ENCODE data around the gene HOXD10. TPM values are rescaled to one million over a fixed set of nuclear protein-coding genes. Genes with fewer than 3 reads are reported as not detected.
A peak's percentile ranks its signal among the peaks of the same experiment; 100 is the strongest.

HOXD10 gene
- total and polyA plus RNA-seq, 9 donors, result 0.38 to 8.1 (median 1.1) TPM

DNA sequence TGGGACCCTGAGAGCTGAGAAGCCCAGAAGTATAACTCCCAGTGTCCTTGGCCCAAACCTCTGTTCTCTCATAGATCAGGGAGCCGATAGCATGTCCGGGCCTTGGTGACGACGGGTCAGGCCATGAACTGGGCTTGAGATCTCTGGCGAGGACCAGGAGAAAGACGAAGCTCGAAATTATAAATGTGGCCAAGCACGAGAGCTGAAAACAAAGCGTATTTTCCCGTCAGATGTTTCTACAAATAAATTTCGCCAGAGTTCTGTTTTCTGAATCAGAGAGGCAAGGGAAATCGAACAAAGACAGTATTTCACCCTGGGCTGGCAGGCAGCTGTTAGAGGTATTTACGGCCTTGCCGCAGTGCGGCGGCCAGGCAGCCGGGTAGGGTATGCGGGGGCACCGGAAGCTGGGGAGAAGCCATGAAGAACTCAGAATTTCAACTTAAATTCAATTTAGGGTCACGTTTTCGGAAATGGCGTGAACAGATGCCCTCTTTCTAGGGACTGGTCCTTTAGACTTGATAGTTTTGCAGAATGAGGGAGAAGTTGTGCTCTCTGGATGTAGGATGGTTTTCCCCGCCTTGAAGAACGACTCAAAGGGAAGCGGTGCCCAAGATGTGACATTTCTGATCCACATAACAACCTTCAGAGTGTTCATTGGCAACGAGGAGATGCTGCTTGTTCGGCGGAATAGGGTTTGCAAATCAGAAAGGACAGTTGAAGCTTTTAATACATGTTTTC is 22.5 kb downstream of the HOXD10 start:
- H3K4me1 ChIP-seq (ENCODE audit: insufficient read depth), result peaks cover 16% of the 10 kb centered on the region
- peak overlapping the region; percentile 53 for H3K4me3 ChIP-seq
- H3K9me3 ChIP-seq, result no peaks in the 10 kb centered on the region
- WGBS, 3 donors, result 4 to 12% (median 9%) methylated on average over 28 of the region's 28 CpGs
- intact Hi-C loops (cut with DNase I), result loop anchor here in 1 of 4 donors (10.0 kb wide), 1 partner anchor 1126 kb away; the partner anchor contains the start of gene NFE2L2
- peak in 4 of 5 donors; percentile 38 to 62 (median 48) for DNase-seq
- H3K27ac ChIP-seq, result peak overlapping the region; percentile 80 to 99
- no peaks in the 10 kb centered on the region for H3K36me3 ChIP-seq
- TF ChIP-seq EP300 (IDR thresholded peaks at IDR 0.05) (no peak), POLR2A (IDR thresholded peaks at IDR 0.05) (no peak)
- TF ChIP-seq, protein P1, sequence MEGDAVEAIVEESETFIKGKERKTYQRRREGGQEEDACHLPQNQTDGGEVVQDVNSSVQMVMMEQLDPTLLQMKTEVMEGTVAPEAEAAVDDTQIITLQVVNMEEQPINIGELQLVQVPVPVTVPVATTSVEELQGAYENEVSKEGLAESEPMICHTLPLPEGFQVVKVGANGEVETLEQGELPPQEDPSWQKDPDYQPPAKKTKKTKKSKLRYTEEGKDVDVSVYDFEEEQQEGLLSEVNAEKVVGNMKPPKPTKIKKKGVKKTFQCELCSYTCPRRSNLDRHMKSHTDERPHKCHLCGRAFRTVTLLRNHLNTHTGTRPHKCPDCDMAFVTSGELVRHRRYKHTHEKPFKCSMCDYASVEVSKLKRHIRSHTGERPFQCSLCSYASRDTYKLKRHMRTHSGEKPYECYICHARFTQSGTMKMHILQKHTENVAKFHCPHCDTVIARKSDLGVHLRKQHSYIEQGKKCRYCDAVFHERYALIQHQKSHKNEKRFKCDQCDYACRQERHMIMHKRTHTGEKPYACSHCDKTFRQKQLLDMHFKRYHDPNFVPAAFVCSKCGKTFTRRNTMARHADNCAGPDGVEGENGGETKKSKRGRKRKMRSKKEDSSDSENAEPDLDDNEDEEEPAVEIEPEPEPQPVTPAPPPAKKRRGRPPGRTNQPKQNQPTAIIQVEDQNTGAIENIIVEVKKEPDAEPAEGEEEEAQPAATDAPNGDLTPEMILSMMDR (IDR thresholded peaks at IDR 0.05), result no peak
- H3K27me3 ChIP-seq, result no peaks in the 10 kb centered on the region

DNA sequence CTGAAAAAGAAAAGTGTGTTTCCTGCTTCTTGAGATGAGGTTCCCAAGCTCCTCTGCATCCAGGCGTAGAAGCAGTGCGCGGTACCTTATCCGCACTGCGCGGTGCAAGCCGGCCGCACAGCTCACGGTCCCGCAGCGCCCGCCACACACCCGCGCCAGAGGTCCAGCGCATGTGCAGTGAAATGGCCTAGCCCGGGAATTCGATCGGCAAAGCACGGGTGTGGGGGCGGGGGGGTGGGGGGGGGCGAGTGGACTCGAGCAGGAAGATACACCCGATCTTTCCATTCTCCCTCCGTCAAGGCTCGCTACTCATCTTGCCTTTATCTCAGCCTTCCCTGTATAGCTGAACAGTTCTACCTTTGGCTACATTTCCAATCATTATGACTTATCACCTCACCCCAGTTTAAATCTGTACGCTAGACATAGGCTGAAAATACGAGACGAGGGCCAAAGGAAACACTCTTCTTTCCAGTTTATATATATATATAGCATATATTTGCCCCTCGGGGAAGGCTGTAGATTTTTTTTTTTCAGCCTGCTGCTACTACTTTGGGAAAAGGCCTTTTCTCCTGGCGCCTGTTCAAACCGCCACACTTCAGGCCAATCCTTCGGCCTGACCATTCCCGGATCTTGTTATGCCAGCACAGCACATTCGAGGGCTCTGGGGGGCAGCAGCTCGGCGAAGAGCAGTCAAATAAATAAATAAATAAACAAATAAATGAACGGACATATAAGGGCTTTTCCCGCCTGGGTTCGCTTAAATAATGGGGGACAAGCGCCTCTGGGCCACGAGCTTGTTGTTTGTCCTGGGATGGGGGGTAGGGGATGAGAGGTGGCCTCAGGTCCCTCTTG is 23.3 kb downstream of the HOXD10 start:
- 5 to 6% (median 5%) methylated on average over 41 of the region's 41 CpGs for WGBS, 3 donors
- DNase-seq, result peak; percentile 72 to 81 (median 75)
- no peaks in the 10 kb centered on the region for H3K9me3 ChIP-seq
- H3K4me1 ChIP-seq (ENCODE audit: insufficient read depth), result peaks cover 10% of the 10 kb centered on the region
- no peaks in the 10 kb centered on the region for H3K36me3 ChIP-seq
- peak overlapping the region; percentile 80 to 99 for H3K27ac ChIP-seq
- H3K4me3 ChIP-seq, result peak overlapping the region; percentile 53
- TF ChIP-seq POLR2A (IDR thresholded peaks at IDR 0.05), result peak; percentile 42
- no peak for TF ChIP-seq EP300 (IDR thresholded peaks at IDR 0.05)
- TF ChIP-seq, protein P1 (IDR thresholded peaks at IDR 0.05), result no peak
- H3K27me3 ChIP-seq, result no peaks in the 10 kb centered on the region
- intact Hi-C loops (cut with DNase I), result loop anchor here (2.0 to 10.0 kb wide), 7 partner anchors 125 to 1125 kb away; partner anchors contain the start of genes MTX2 (in 1 of the 4) and NFE2L2 (in 1 of the 4)

DNA sequence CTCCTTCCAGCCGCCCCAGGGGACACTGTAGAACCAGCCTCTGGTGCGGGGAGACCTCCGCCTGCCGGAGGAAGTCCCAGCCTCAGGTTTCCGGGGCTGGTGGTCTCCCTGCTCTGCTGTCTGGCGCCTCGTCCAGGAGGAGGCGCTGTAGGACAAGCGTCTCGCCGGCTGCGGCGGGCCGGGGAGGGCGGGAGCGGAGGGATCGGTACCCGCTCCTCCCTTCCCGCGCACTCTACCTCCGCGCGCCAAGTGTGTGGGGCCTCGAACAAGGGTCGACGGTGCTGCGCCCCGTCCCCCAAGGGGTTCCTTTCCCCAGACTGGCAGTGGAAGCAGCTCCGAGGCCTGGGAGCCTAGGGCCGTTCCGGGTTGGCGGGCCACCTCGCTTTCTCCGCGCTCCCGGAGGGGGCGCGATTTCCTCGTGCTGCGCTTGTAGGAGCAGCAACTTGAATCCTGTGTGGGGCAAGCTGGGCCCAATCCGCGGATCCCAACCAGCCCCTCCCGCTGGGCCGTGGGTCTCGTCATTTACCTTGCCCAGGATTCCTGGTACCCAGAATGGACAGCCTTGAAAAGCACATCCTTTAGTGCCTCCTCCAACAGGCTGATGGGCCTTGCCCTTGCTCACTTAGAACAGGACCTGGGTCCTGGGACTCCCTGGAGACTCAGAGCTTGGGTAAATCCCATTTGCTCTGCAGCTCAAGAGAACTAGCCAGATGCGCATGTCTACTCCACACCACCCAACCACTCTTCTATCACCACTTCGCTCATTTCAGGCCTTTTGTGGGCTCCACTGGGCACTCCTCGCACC is 24.1 kb downstream of the HOXD10 start:
- peak overlapping the region; percentile 80 to 99 for H3K27ac ChIP-seq
- peak; percentile 84 to 90 (median 90) for DNase-seq
- no peaks in the 10 kb centered on the region for H3K27me3 ChIP-seq
- intact Hi-C loops (cut with DNase I), result loop anchor here (2.0 to 10.0 kb wide), 6 partner anchors 124 to 497 kb away; partner anchors contain the start of gene MTX2 (in 1 of the 4)
- no peaks in the 10 kb centered on the region for H3K36me3 ChIP-seq
- WGBS, 3 donors, result 7 to 18% (median 7%) methylated on average over 16 to 48 of the region's 48 CpGs
- H3K4me3 ChIP-seq, result peak overlapping the region; percentile 53
- no peaks in the 10 kb centered on the region for H3K9me3 ChIP-seq
- peaks cover 9% of the 10 kb centered on the region for H3K4me1 ChIP-seq (ENCODE audit: insufficient read depth)
- TF ChIP-seq EP300 (IDR thresholded peaks at IDR 0.05), result no peak
- TF ChIP-seq, protein P1 (IDR thresholded peaks at IDR 0.05), result peak; percentile 98 to 99 (median 98)

Measured in ovary (tissue), 9 donors.